Measurements from ENCODE around the gene DPCD.

- no peak for TF ChIP-seq ELF1 (IDR thresholded peaks at IDR 0.05)
- TF ChIP-seq, protein P1, sequence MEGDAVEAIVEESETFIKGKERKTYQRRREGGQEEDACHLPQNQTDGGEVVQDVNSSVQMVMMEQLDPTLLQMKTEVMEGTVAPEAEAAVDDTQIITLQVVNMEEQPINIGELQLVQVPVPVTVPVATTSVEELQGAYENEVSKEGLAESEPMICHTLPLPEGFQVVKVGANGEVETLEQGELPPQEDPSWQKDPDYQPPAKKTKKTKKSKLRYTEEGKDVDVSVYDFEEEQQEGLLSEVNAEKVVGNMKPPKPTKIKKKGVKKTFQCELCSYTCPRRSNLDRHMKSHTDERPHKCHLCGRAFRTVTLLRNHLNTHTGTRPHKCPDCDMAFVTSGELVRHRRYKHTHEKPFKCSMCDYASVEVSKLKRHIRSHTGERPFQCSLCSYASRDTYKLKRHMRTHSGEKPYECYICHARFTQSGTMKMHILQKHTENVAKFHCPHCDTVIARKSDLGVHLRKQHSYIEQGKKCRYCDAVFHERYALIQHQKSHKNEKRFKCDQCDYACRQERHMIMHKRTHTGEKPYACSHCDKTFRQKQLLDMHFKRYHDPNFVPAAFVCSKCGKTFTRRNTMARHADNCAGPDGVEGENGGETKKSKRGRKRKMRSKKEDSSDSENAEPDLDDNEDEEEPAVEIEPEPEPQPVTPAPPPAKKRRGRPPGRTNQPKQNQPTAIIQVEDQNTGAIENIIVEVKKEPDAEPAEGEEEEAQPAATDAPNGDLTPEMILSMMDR (IDR thresholded peaks at IDR 0.05) = no peak
- no peak for TF ChIP-seq TEAD4 (IDR thresholded peaks at IDR 0.05; ENCODE audit: borderline replicate concordance, insufficient read depth)
- TF ChIP-seq RCOR1 (IDR thresholded peaks at IDR 0.05; ENCODE audit: low read length) = no peak
Observed at GRCh38 chr10:101611096-101611905, 23.2 kb downstream of the DPCD start.

Measured in SK-N-SH (cell line).